Effector CD4-positive, alpha-beta T cell (primary cell): Measurements from ENCODE around the gene CDCA7L.
"Not testable (repeated sequence)": the region's sequence is repeated elsewhere in the genome, so short reads cannot be mapped to it uniquely, and the experiment has no call there.

ENCODE experiments used
- DNase-seq: peaks from one replicate; pipeline ENCODE4 v3.0.0-alpha.2; 2020

Gene CDCA7L

GRCh38 chr7:21943436-21943835 lies 2.3 kb downstream of the CDCA7L start:
- no peak for DNase-seq

- DNase-seq: no peak
Measured at GRCh38 chr7:21942955-21943354, 2.7 kb downstream of the CDCA7L start.

GRCh38 chr7:21941611-21942141 lies 4.0 kb downstream of the CDCA7L start:
- DNase-seq: no peak

GRCh38 chr7:21939858-21940372 lies 5.8 kb downstream of the CDCA7L start:
- no peak for DNase-seq

GRCh38 chr7:21939136-21939857 lies 6.4 kb downstream of the CDCA7L start:
- DNase-seq: no peak

- DNase-seq: no peak
Measured at GRCh38 chr7:21938463-21938862, 7.2 kb downstream of the CDCA7L start.

GRCh38 chr7:21934808-21935207 lies 10.9 kb downstream of the CDCA7L start:
- DNase-seq: no peak

GRCh38 chr7:21933293-21933692 lies 12.4 kb downstream of the CDCA7L start:
- DNase-seq: not testable (repeated sequence)

GRCh38 chr7:21927693-21928092 lies 18.0 kb downstream of the CDCA7L start:
- no peak for DNase-seq

- no peak for DNase-seq
Measured at GRCh38 chr7:21926448-21926847, 19.3 kb downstream of the CDCA7L start.

- no peak for DNase-seq
Measured at GRCh38 chr7:21923658-21924057, 22.0 kb downstream of the CDCA7L start.

GRCh38 chr7:21922605-21923004 lies 23.1 kb downstream of the CDCA7L start:
- DNase-seq: no peak

- no peak for DNase-seq
Measured at GRCh38 chr7:21920936-21921335, 24.8 kb downstream of the CDCA7L start.

- no peak for DNase-seq
Measured at GRCh38 chr7:21918216-21918615, 27.5 kb downstream of the CDCA7L start.

- DNase-seq: no peak
Measured at GRCh38 chr7:21916629-21917028, 29.1 kb downstream of the CDCA7L start.

- no peak for DNase-seq
Measured at GRCh38 chr7:21916176-21916575, 29.5 kb downstream of the CDCA7L start.

GRCh38 chr7:21915140-21915539 lies 30.6 kb downstream of the CDCA7L start:
- DNase-seq: no peak

GRCh38 chr7:21914671-21915070 lies 31.0 kb downstream of the CDCA7L start:
- no peak for DNase-seq

GRCh38 chr7:21912931-21913780 lies 32.5 kb downstream of the CDCA7L start:
- no peak for DNase-seq

GRCh38 chr7:21912305-21912704 lies 33.4 kb downstream of the CDCA7L start:
- no peak for DNase-seq

- no peak for DNase-seq
Measured at GRCh38 chr7:21911341-21911875, 34.3 kb downstream of the CDCA7L start.

- no peak for DNase-seq
Measured at GRCh38 chr7:21910253-21910652, 35.4 kb downstream of the CDCA7L start.

- no peak for DNase-seq
Measured at GRCh38 chr7:21908746-21909145, 37.0 kb downstream of the CDCA7L start.
